Ishikawa (cell line): ENCODE results near the gene SLC52A1.

Experiments used
- CEBPB ChIP-seq: IDR thresholded peaks from 2 replicates; pipeline ENCODE4 v1.6.1; 2012
- CREB1 ChIP-seq: IDR thresholded peaks from 2 replicates; pipeline ENCODE4 v1.6.1; 2012; ENCODE audit warnings: low read depth
- EGR1 ChIP-seq: IDR thresholded peaks from 2 replicates; pipeline ENCODE4 v1.6.1; 2012
- EP300 ChIP-seq: IDR thresholded peaks from 2 replicates; pipeline ENCODE4 v1.6.1; 2012; ENCODE audit warnings: borderline replicate concordance
- FOXM1 ChIP-seq: IDR thresholded peaks from 2 replicates; pipeline ENCODE4 v1.6.1; 2012; ENCODE audit warnings: low read depth, borderline replicate concordance
- NFIC ChIP-seq: IDR thresholded peaks from 2 replicates; pipeline ENCODE4 v1.6.1; 2012
- RAD21 ChIP-seq: IDR thresholded peaks from 2 replicates; pipeline ENCODE4 v1.6.1; 2012; ENCODE audit warnings: low read depth
- TAF1 ChIP-seq: IDR thresholded peaks from 2 replicates; pipeline ENCODE4 v1.6.1; 2012; ENCODE audit warnings: low read depth, mild to moderate bottlenecking
- TCF12 ChIP-seq: IDR thresholded peaks from 2 replicates; pipeline ENCODE4 v1.6.1; 2012; ENCODE audit warnings: low read depth
- TEAD4 ChIP-seq: IDR thresholded peaks from 2 replicates; pipeline ENCODE4 v1.6.1; 2012
- YY1 ChIP-seq: IDR thresholded peaks from 2 replicates; pipeline ENCODE4 v1.6.1; 2012; ENCODE audit warnings: low read depth
- ZBTB7A ChIP-seq: IDR thresholded peaks from 2 replicates; pipeline ENCODE4 v1.6.1; 2012; ENCODE audit warnings: low read depth
- TF ChIP-seq, protein P1 (sequence below): IDR thresholded peaks from 2 replicates; pipeline ENCODE4 v1.6.1; 2012
- TF ChIP-seq, protein P2 (sequence below): IDR thresholded peaks from 2 replicates; pipeline ENCODE4 v1.6.1; 2012; ENCODE audit warnings: low read depth, mild to moderate bottlenecking
- TF ChIP-seq, protein P3 (sequence below): IDR thresholded peaks from 2 replicates; pipeline ENCODE4 v1.6.1; 2012

SLC52A1 gene

DNA sequence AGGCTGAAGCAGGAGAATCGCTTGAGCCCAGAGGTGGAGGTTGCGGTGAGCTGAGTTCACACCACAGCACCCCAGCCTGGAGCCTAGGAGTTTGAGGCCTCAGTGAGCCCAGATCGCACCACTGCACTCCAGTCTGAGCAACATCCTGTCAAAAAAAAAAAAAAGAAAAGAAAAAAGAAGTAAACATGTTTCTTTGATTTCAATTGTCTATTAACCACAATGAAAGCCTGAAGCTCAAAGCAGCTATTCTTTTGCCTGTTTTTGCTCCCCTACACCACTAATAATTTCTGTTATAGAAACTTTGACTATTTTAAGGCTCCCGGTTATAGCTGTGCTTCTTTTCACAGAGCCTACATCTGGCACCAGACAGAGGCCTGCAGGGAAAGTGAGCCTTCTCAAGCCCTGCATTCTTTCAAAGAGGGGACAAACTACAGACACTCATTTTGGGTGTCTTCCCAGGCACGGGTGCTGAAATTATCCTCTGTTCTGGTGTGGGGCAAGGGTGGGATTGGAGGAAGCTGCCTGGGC, 14.2 kb upstream of the SLC52A1 start:
- TF ChIP-seq TAF1 (no peak), EGR1 (no peak), EP300 (no peak), CEBPB (no peak), RAD21 (no peak), ZBTB7A (no peak), CREB1 (no peak), YY1 (no peak), TEAD4 (no peak)
- TF ChIP-seq, protein P1, sequence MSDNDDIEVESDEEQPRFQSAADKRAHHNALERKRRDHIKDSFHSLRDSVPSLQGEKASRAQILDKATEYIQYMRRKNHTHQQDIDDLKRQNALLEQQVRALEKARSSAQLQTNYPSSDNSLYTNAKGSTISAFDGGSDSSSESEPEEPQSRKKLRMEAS: no peak
- TF ChIP-seq, protein P2, sequence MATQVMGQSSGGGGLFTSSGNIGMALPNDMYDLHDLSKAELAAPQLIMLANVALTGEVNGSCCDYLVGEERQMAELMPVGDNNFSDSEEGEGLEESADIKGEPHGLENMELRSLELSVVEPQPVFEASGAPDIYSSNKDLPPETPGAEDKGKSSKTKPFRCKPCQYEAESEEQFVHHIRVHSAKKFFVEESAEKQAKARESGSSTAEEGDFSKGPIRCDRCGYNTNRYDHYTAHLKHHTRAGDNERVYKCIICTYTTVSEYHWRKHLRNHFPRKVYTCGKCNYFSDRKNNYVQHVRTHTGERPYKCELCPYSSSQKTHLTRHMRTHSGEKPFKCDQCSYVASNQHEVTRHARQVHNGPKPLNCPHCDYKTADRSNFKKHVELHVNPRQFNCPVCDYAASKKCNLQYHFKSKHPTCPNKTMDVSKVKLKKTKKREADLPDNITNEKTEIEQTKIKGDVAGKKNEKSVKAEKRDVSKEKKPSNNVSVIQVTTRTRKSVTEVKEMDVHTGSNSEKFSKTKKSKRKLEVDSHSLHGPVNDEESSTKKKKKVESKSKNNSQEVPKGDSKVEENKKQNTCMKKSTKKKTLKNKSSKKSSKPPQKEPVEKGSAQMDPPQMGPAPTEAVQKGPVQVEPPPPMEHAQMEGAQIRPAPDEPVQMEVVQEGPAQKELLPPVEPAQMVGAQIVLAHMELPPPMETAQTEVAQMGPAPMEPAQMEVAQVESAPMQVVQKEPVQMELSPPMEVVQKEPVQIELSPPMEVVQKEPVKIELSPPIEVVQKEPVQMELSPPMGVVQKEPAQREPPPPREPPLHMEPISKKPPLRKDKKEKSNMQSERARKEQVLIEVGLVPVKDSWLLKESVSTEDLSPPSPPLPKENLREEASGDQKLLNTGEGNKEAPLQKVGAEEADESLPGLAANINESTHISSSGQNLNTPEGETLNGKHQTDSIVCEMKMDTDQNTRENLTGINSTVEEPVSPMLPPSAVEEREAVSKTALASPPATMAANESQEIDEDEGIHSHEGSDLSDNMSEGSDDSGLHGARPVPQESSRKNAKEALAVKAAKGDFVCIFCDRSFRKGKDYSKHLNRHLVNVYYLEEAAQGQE: no peak

DNA sequence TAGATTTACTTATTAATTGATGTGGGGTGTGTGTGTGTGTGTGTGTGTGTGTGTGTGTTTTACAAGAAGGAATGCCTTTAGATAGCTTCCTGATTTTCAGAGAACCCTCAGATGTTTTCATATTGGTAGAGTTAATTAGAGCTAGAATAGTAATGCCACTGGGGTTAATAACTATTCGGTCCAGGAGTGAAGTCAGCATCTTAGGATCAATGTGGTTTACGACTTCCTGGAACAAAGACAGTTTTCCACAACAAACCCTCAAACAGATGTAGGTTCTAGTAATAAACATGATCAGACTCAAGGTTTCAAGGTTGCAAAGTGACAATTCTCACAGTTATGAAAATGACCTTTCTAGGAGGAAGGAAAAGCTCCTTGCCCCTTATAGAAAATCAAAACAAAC, 12.2 kb upstream of the SLC52A1 start:
- no peak for TF ChIP-seq CREB1
- TF ChIP-seq RAD21: no peak
- TF ChIP-seq, protein P1: no peak
- no peak for TF ChIP-seq CEBPB
- TF ChIP-seq, protein P3, sequence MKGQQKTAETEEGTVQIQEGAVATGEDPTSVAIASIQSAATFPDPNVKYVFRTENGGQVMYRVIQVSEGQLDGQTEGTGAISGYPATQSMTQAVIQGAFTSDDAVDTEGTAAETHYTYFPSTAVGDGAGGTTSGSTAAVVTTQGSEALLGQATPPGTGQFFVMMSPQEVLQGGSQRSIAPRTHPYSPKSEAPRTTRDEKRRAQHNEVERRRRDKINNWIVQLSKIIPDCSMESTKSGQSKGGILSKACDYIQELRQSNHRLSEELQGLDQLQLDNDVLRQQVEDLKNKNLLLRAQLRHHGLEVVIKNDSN: no peak
- TF ChIP-seq EGR1: no peak
- TF ChIP-seq FOXM1: no peak
- TF ChIP-seq, protein P2: no peak
- TF ChIP-seq EP300: no peak
- TF ChIP-seq NFIC: no peak
- TF ChIP-seq ZBTB7A: no peak
- TF ChIP-seq YY1: no peak
- no peak for TF ChIP-seq TCF12
- TF ChIP-seq TAF1: no peak
- TF ChIP-seq TEAD4: no peak

DNA sequence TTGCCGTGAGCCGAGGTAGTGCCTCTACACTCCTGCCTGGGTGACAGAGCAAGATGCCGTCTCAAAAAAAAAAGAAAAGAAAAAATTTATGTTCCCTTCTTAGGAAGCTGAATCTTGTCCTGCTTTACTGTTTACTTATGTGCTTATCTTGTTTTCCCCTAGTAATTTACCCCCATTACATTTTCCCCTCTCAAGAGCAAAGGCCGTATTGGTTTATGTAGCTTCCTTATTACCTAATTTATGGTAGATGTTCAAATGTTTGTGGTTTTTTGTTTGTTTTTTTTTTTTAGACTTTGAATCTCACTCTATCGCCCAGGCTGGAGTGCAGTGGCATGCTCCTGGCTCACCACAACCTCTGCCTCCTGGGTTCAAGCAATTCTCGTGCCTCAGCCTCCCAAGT, 10.3 kb upstream of the SLC52A1 start:
- no peak for TF ChIP-seq CREB1
- no peak for TF ChIP-seq TEAD4
- TF ChIP-seq EGR1: no peak
- TF ChIP-seq TCF12: no peak
- TF ChIP-seq TAF1: no peak
- no peak for TF ChIP-seq RAD21
- TF ChIP-seq FOXM1: no peak
- no peak for TF ChIP-seq EP300
- no peak for TF ChIP-seq YY1
- TF ChIP-seq CEBPB: no peak
- TF ChIP-seq, protein P3: no peak
- no peak for TF ChIP-seq ZBTB7A
- TF ChIP-seq, protein P2: no peak
- no peak for TF ChIP-seq NFIC
- TF ChIP-seq, protein P1: no peak

DNA sequence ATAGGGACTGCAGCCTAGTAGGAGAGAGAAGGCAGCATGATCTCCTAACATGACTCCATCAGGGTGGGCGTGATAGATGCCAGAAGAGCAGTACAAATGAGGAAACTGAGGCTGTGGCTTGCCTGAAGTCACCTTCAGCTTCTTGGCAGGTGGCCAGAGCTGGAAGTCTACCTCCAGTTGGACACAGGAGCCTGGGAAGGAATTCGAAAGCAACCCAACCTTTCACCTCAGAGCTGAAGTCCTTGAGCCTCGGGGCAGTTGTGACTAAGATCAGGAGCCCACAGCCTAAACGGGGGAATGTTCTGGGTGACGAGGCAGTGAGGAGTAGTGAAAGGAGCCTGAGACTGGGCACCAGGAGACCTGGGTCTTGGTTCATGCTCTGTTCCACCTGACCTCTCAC, 9.4 kb upstream of the SLC52A1 start:
- no peak for TF ChIP-seq CEBPB
- no peak for TF ChIP-seq TEAD4
- no peak for TF ChIP-seq TCF12
- TF ChIP-seq, protein P3: no peak
- TF ChIP-seq FOXM1: no peak
- TF ChIP-seq EGR1: no peak
- no peak for TF ChIP-seq TAF1
- no peak for TF ChIP-seq CREB1
- TF ChIP-seq, protein P1: no peak
- no peak for TF ChIP-seq ZBTB7A
- no peak for TF ChIP-seq RAD21
- TF ChIP-seq, protein P2: no peak
- TF ChIP-seq YY1: no peak
- no peak for TF ChIP-seq EP300
- no peak for TF ChIP-seq NFIC
